ENCODE measurements around the gene PLAC8L1.

Gene PLAC8L1

DNA sequence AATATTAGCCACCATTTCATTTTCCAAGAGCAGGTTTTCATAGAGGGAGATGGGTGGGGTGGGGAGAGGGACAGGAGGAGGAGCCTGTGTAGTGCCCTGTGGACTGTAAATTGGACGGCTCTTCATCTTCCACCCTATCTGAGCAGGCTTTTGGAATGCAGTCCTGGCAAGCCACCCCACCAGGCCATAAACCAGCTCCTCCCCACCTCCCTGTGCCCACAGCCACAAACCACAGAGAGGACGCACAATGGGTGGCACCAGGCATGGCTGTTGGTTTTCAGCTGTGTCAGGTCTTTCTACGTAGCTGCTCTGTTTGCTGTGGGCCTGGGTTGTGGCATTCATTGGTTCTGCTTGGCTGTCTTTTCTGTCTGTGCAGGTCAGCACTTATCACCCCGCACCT, 58.0 kb downstream of the PLAC8L1 start:
- DNase-seq (ENCODE audit: insufficient read length, low spot score) (no peak), FAIRE-seq (no peak)

DNA sequence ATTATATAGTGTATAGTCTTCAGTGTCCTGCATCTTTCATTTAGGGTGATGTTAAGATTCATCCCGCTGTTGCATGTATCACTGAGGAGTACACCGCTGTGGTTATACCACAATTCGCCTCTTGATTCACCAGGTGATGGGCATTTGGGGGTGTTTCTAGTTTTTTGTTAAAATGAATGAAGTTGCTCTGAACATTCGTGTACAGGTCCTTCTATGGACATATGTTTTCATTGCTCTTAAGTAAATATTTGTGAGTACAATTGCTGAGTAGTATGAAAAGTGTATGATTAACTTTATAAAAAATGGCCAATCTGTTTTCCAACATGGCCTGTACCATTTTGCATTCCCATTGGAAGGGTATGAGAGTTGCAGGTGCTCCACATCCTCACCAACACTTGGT, 61.7 kb downstream of the PLAC8L1 start:
- DNase-seq (ENCODE audit: insufficient read length, low spot score), result no peak
- FAIRE-seq, result no peak

DNA sequence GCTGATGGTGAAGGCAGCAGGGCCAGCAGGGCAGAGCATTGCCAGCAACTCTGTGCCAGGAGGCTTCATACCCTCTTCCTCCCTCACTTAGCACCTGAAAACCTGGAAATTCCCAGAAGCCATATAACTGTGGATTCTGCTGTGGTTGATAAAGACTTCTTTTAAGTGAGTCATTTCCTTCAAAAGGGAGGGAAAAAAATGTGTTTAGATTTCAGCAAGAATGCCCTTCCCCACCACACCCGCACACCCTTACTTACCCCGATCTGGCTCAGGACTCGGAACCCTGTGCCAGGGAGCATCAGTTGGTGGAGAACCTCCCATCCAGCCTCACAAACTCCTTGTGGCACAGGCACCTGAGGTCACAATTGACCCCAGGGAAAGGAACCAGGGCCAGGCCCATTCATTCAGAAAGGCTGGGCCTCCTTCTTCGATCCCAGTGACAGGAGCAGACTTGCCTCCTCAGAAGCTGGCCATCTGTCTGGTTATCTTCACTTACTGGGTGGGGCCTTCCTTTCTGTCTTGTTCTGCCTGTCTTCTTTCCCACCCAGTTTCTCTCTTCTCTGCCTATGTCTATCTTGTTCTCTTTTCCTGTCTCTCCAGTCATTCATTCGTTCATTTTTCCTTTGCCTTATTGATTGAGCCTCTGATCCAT, 62.6 kb downstream of the PLAC8L1 start:
- peak; percentile 44 for DNase-seq (ENCODE audit: insufficient read length, low spot score)
- FAIRE-seq, result no peak

DNA sequence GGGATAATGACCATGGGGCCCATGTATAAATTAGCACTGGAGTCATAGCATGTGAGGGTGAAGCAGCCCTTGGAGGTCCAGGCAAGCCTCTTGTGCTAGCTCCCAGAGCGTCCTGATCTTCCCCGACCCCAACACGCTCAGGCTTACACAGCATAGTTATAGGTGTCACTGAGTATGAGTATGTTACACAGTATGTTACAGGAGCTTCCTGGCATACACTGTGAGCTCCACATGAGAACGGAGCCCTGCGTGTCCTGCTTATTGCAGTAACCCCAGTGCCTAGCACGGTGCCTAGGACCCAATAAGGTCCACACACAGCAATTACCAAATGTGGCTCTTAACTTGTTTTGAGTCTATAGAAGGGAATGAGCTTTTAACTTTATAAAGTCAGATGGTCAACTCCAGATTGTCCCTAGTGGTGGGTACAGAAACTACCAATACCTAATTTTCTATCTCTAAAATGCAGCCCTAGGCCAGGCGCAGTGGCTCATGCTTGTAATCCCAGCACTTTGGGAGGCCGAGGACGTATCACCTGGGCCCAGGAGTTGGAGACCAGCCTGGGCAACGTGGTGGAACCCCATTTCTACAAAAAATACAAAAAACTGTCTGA, 64.1 kb downstream of the PLAC8L1 start:
- FAIRE-seq (no peak), DNase-seq (ENCODE audit: insufficient read length, low spot score) (peak; percentile 33)

DNA sequence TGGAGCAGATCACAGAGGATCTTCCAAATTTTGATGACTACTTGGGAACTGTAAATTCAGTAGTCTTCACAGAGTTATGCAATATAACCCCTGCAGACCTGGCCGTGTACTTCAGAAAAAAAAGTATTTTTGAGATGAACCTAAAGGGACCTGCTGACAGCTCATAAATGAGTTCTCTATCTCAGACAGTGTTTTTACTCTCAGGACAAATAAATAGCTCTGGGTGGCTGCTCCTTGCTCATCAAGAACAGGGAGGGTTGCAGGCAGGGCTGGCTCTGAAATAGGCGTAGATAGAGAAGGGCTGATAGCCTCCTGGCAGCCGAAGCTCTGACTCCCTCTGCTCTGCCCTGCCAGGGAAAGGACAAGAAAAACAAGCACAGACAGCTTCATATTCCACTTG, 64.8 kb downstream of the PLAC8L1 start:
- no peak for DNase-seq (ENCODE audit: insufficient read length, low spot score)
- FAIRE-seq, result no peak

DNA sequence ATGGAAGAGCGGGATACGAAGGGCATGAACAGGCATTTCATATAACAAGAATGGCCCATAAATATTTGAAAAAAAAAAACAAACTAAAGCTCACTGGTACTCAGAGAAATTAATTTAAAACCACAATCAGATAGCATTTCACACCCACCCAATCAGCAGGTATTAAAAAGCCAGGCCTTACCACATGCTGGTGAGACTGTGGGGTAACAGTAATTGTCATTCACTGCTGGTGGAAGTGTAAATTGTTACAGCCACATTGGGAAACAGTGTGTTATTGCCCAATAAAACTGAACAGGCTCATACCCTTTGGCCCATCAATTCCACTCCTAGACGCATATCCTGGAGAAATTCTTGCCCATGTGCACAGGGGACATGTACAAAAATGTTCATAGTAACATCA, 66.0 kb downstream of the PLAC8L1 start:
- FAIRE-seq, result no peak
- DNase-seq (ENCODE audit: insufficient read length, low spot score), result no peak

DNA sequence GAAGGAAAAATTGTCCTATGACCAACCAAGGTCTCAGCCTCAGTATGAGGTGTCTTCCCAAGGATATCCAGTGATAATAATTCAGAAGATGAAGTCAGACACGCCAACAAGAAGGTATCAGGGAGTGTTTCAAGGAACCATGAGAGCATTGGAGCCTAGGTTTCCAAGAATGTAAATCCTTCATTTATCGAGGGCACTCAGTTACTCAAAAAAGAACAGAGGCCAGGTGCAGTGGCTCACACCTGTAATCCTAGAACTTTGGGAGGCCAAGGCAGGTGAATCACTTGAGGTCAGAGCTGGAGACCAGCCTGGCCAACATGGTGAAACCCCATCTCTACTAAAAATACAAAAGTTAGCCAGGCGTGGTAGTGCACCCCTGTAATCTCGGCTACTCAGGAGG, 70.8 kb downstream of the PLAC8L1 start:
- no peak for FAIRE-seq
- DNase-seq (ENCODE audit: insufficient read length, low spot score), result no peak
